IMR-90 (cell line): ENCODE results near the gene VAT1. TPM values are rescaled to one million over a fixed set of nuclear protein-coding genes. Genes with fewer than 3 reads are reported as not detected.
A peak's percentile ranks its signal among the peaks of the same experiment; 100 is the strongest.

Experiments used
- FOS ChIP-seq: fragments of 150-350 bp; IDR thresholded peaks from 2 replicates; pipeline ENCODE4 v1.6.1; 2016; ENCODE audit warnings: low read depth, low read length
- MXI1 ChIP-seq: IDR thresholded peaks from 2 replicates; pipeline ENCODE4 v1.6.1; 2012; ENCODE audit warnings: low read depth, mild to moderate bottlenecking, low read length, moderate library complexity, borderline replicate concordance
- NFE2L2 ChIP-seq: fragments of 150-350 bp; IDR thresholded peaks from 2 replicates; pipeline ENCODE4 v1.6.1; 2016; ENCODE audit warnings: low read depth, mild to moderate bottlenecking, low read length
- RCOR1 ChIP-seq: IDR thresholded peaks from 2 replicates; pipeline ENCODE4 v1.6.1; 2012; ENCODE audit warnings: mild to moderate bottlenecking, low read length, improper control_type of control experiment; ENCODE audit not compliant: insufficient replicate concordance
- SMC3 ChIP-seq: fragments of 150-350 bp; IDR thresholded peaks from 2 replicates; pipeline ENCODE4 v1.6.1; 2016; ENCODE audit warnings: low read depth, mild to moderate bottlenecking, antibody characterized with exemption, low read length, moderate library complexity
- polyA plus RNA-seq, 3 experiments: library from polyadenylated mRNA; depleted of rRNA; stranded (reverse); fragments of >200 nt; gene quantifications; 2 replicates each; pipeline ENCODE4 v1.2.3, GENCODE V29; 2012; ENCODE audit warnings: low replicate concordance in 1 of 3
- total RNA-seq: library from RNA; depleted of rRNA; stranded (reverse); fragments of >200 nt; gene quantifications from 2 replicates; pipeline ENCODE4 v1.2.3, GENCODE V29; 2012
- TF ChIP-seq, protein P1 (sequence below): fragments of 150-350 bp; IDR thresholded peaks from 2 replicates; pipeline ENCODE4 v1.6.1; 2016; ENCODE audit warnings: low read depth, mild to moderate bottlenecking, low read length, moderate library complexity, borderline replicate concordance

VAT1 gene
- total and polyA plus RNA-seq, 2 of the 4 experiments (the other 2 are of a cell fraction), result 97.3 to 101 TPM

DNA sequence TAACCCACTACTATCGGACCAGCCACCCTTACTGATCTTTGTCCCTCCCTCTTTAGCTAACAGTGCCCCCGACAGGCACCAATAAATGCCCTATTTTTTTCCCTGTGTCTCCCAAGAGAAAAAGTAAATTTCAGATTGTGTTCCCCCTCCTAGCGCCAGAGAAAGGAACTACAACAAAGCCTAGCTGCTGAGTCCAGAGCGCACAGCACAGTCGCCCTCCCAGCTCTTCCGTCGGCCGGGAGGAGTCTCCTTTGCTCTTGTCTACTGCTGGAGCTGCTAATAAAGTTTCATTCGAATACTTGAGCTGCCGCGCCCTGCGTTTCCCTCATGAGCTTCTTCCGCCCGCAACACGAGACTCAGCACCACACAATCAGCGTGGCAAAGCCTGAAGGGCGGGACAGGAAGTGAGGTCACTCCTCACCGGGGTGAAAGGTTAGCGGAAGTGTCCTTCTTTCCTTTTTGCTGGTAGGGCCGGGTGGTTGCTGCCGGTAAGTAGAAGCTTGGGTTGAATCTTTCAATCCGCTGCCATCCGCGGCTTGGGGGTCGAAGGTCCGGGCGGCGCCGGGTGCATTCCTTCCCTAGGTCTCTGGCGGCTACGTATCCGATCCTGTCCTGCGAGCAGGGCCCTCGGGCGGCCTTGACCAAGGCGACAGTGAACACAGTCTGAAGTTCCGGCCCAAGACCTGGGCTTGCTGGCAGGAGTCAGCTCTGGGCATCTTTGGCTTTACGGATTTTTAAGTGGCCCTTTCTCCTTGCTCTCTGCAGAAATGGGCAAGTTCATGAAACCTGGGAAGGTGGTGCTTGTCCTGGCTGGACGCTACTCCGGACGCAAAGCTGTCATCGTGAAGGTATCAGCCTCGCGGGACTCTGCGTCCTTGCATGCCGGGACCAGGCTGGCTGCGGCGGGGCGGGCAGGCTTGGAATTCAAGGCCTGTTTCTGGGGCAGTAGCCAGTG, 23.9 kb downstream of the VAT1 start, which contains the start of gene RPL27 (continued):
- peak; percentile 72 for TF ChIP-seq SMC3
- peak; percentile 96 for TF ChIP-seq MXI1
- peak; percentile 72 for TF ChIP-seq FOS
- TF ChIP-seq NFE2L2, result peak; percentile 26; the same call in 1 of the 2 replicates
- TF ChIP-seq, protein P1, sequence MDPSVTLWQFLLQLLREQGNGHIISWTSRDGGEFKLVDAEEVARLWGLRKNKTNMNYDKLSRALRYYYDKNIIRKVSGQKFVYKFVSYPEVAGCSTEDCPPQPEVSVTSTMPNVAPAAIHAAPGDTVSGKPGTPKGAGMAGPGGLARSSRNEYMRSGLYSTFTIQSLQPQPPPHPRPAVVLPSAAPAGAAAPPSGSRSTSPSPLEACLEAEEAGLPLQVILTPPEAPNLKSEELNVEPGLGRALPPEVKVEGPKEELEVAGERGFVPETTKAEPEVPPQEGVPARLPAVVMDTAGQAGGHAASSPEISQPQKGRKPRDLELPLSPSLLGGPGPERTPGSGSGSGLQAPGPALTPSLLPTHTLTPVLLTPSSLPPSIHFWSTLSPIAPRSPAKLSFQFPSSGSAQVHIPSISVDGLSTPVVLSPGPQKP, result peak; percentile 70; the same call in 1 of the 2 replicates
- no peak for TF ChIP-seq RCOR1
